Subcutaneous abdominal adipose tissue (tissue), 5 donors: Measurements from ENCODE around the gene ADAMTS2.

Experiments used
- H3K27ac ChIP-seq: one replicate; pipeline ENCODE4 v1.7.0; 2013; ENCODE audit warnings: low read depth, mild to moderate bottlenecking, inconsistent platforms, low read length, moderate library complexity
- H3K27me3 ChIP-seq, 5 donors: one replicate each; pipeline ENCODE4 v1.7.0; 2013; ENCODE audit warnings: low read length in 5 of 5, inconsistent platforms in 1 of 5; ENCODE audit not compliant: control insufficient read depth in 5 of 5, insufficient read depth in 4 of 5
- H3K36me3 ChIP-seq, 5 donors: one replicate each; pipeline ENCODE4 v1.7.0; 2013; ENCODE audit warnings: low read length in 5 of 5; ENCODE audit not compliant: control insufficient read depth in 5 of 5, insufficient read depth in 5 of 5
- H3K4me1 ChIP-seq, 5 donors: one replicate each; pipeline ENCODE4 v1.7.0; 2013; ENCODE audit warnings: low read length in 5 of 5, mild to moderate bottlenecking in 3 of 5, moderate library complexity in 1 of 5; ENCODE audit not compliant: control insufficient read depth in 5 of 5, insufficient read depth in 5 of 5
- H3K4me3 ChIP-seq, 5 donors: one replicate each; pipeline ENCODE4 v1.7.0; 2013; ENCODE audit warnings: low read length in 5 of 5, low read depth in 1 of 5
- H3K9ac ChIP-seq, 5 donors: one replicate each; pipeline ENCODE4 v1.7.0; 2013; ENCODE audit warnings: low read length in 5 of 5, mild to moderate bottlenecking in 4 of 5, moderate library complexity in 3 of 5
- H3K9me3 ChIP-seq, 5 donors: one replicate each; pipeline ENCODE4 v1.7.0; 2013; ENCODE audit warnings: low read length in 5 of 5; ENCODE audit not compliant: control insufficient read depth in 5 of 5
- donor health status: healthy.
- donor health status: healthy.
- donor health status: healthy.
- donor health status: healthy.
- donor health status: healthy.

Gene ADAMTS2

DNA sequence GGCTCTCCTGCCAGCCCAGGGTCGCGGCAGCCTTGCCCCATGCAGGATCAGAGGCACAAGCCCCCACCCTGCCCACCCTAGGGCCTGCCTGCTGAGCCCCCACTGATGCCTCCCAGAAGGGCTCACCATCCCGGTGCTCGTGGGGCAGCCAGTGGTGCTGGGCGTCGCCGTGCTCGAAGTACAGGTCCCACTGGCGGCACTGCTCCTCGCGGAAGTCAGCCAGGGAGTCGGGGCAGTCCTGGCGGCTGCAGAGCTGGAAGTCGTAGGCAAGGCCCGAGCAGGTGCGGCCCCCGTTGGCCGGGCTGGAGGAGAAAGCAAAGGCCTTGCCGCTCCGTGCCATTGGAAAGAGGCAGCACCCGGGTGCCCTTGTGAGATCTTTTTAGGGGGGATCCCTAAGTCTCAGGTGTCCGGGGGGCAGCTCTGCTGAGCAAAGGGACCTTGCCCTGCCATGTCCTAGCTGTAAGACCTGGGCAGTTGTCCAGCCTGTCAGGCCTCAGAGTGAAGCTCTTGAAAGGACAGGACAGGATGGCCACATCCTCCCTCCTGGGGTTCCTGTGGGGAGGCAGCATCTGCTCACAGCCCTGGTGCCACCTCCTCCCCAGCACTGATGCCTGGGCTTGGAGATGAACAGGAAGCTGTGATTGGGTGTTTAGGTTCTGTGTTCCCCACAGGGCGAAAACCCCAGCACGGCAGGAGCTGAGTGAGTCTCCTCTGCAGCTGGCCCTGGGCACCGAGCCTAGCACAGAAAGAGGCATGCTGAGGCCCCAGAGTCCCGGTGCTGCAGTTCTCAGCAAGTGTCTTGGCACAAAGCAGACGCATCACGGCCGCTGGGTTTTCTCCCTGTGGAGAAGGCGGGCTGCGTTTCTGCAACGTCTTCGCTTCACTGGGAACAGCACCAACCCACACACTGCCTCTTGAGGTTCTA is 207.4 kb downstream of the ADAMTS2 start:
- Histone ChIP-seq H3K27ac (no peak overlapping the region), H3K9ac (no peak overlapping the region), H3K4me3 (no peak overlapping the region), H3K4me1 (peaks cover 0 to 22% (median 15%) of the 10 kb centered on the region in 5 donors), H3K36me3 (peaks cover 0 to 21% (median 10%) of the 10 kb centered on the region in 5 donors), H3K9me3 (no peaks in the 10 kb centered on the region), H3K27me3 (no peaks in the 10 kb centered on the region)

DNA sequence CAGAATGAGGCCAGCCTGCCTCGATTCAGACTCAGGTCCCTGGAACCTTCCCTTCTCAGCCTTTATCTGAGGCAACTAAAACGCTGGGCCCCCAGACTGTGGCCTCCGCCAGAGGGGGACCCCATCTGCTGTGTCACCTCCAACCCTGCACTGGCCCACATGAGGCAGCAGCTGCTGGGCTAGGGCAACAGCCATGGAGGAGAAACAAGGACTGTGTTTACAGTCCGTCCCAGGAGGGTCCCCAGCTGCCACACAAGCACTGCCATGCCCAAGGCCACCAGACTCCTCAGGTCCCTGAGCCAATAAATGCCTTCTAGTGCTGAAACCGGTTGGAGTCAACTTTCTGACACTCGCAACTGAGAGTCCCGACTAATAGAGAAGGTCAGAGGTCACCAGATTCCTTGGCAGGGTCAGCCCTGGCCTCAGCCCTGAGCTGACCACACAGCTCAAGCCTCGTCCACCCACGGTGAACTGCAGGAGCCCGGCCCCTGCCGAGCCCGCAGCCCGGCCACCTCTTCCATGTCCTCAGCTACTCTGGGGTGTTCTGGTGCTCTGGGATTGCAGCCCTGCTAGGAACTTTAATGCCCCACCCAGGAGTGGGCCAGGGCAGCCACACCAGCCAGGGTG is 208.1 kb downstream of the ADAMTS2 start:
- Histone ChIP-seq H3K4me3 (no peak overlapping the region), H3K9ac (no peak overlapping the region), H3K27me3 (no peaks in the 10 kb centered on the region), H3K36me3 (peaks cover 0 to 28% (median 14%) of the 10 kb centered on the region in 5 donors), H3K4me1 (peaks cover 0 to 22% (median 15%) of the 10 kb centered on the region in 5 donors), H3K27ac (no peak overlapping the region), H3K9me3 (no peaks in the 10 kb centered on the region)

DNA sequence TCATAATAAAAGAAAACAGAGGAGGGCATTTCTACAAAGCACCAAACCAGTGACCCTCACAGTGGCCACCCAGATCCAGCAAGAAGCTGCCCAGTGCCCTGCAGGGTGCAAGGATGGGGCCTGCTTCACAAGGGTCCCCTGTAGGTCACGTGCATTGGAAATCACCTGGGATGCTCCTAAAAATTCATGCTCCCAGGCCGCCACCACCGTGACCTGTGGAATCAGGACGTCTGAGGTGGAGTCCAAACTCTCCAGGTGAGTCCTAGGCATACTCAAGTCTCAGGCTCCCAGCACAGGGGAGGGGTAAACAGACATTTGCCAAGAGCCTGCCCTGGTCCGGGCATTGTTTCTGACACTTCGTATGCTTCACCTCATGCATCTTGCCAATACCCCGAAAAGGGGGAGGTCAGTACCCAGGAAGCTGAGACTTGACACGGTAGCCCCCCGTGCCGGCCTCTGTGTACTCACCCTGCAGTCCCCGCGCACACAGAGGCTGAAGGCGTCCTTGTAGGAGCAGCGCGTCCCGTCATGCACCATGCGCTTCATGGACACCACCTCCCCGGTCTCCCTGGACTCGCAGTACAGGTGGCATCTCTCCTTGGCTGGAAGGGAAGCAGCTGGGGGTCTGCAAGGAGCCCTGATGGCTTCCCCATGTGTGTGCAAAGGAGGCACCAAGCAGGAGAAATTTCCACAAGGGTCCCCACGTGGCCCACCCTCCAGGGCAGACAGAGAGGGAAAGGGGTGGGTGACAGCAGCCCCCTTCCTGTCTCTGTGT is 209.6 kb downstream of the ADAMTS2 start:
- no peaks in the 10 kb centered on the region for H3K9me3 ChIP-seq
- H3K27me3 ChIP-seq = no peaks in the 10 kb centered on the region
- no peak overlapping the region for H3K27ac ChIP-seq
- peaks cover 0 to 22% (median 15%) of the 10 kb centered on the region in 5 donors for H3K4me1 ChIP-seq
- H3K4me3 ChIP-seq = no peak overlapping the region
- H3K9ac ChIP-seq = no peak overlapping the region
- H3K36me3 ChIP-seq = peaks cover 0 to 39% (median 24%) of the 10 kb centered on the region in 5 donors

DNA sequence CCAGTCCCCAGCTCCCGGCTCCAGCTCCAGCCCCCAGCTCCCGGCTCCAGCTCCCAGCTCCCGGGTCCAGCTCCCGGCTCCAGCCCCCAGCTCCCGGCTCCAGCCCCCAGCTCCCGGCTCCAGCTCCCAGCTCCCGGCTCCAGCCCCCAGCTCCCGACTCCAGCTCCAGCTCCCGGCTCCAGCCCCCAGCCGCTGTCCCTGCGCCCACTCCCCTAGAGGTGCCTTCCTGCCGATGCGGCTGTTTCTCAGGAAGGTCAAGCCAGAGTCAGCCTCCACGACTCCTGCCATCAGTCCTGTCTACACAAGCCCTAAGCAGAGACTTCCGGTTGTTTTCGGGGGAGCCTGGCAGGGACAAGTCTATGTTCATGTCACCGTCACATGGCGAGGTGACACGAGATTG is 210.3 kb downstream of the ADAMTS2 start:
- peaks cover 0 to 22% (median 15%) of the 10 kb centered on the region in 5 donors for H3K4me1 ChIP-seq
- no peaks in the 10 kb centered on the region for H3K9me3 ChIP-seq
- no peaks in the 10 kb centered on the region for H3K27me3 ChIP-seq
- H3K36me3 ChIP-seq = peaks cover 0 to 45% (median 30%) of the 10 kb centered on the region in 5 donors
- H3K9ac ChIP-seq = no peak overlapping the region
- no peak overlapping the region for H3K27ac ChIP-seq
- no peak overlapping the region for H3K4me3 ChIP-seq

DNA sequence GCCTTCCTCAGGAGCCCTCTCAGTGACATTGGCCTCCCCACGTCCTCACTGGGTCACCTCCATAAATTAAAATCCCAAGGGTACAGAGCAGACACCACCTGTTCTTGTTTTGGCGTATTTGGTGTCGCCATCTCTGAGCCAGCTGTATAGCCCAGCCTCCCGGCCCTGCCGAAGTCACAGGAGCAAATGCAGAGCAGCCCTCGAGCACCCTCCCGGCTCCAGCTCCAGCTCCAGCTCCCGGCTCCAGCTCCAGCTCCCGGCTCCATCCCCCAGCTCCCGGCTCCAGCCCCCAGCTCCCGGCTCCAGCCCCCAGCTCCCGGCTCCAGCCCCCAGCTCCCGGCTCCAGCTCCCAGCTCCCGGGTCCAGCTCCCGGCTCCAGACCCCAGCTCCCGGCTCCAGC is 210.8 kb downstream of the ADAMTS2 start:
- Histone ChIP-seq H3K27ac (no peak overlapping the region), H3K9me3 (no peaks in the 10 kb centered on the region), H3K36me3 (peaks cover 0 to 48% (median 35%) of the 10 kb centered on the region in 5 donors), H3K27me3 (no peaks in the 10 kb centered on the region), H3K4me3 (no peak overlapping the region), H3K9ac (no peak overlapping the region), H3K4me1 (peaks cover 0 to 22% (median 15%) of the 10 kb centered on the region in 5 donors)

DNA sequence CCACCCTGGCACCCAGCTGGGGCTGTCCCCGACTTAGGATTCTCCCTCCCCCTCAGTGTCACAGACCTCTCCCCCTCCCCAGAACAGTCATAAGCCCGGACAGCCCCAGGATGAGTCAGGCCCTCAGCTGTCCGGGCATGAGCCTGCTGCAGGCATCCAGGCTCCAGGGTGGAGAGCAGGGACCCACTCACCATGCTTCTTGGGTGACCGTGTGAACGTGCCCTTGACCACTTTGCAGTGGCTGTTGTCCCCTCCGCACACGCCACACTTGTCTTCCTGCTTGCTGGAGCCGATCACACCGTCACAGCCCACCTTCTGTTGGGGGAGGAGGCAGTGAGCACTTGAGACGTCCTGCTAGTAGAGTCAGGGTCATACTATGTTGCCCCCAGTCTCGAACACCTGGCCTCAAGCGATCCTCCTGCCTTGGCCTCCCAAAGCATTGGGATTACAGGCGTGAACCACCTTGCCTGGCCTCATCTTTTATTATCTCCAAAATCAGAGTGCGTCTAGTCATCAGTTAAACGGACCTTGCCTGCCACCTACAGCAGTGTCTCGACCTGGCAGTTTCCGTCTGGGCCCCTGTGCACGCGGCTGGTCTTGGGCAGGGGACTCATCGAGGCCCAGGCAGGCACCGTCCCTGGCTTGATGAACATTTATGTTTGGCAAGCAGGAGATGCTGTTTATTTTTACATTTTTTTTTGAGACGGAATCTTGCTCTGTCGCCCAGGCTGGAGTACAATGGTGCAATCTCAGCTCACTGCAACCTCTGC is 212.5 kb downstream of the ADAMTS2 start:
- Histone ChIP-seq H3K4me3 (no peak overlapping the region), H3K4me1 (peaks cover 0 to 10% (median 6%) of the 10 kb centered on the region in 5 donors), H3K27ac (no peak overlapping the region), H3K9me3 (no peaks in the 10 kb centered on the region), H3K36me3 (peaks cover 0 to 59% (median 49%) of the 10 kb centered on the region in 5 donors), H3K27me3 (no peaks in the 10 kb centered on the region), H3K9ac (no peak overlapping the region)

DNA sequence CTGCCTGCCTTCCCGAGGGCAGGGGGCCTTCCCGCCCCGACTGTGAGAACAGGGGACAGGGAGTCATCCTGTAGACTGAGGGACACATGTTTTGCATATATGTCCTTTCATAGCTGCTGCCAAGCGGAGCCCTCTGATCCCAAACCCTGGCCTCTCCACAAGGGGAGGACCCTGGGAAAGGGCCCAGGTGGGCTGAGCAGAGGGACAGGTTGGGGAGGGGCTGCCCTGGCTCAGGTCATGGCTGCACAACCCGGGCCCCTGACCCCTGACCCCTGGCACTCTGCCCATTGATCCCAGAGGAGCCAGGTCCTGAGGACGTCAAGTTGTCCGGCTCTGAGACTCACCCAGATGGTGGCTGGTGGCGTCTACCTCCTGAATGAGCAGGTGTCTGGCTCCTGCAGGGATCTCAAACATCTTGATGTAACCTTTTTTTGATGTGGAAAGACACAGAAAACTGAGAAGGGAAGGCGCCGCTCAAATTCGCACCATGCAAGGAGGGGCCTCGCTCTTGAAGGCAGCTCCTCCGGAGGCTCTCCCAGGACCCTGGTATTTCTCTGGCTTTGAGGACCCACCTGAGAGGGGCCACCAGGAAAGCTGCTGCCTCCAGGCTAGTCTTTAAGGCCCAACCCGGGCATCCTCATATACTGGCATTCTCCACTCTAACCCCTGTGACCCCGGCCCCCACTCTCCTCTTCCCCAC is 213.2 kb downstream of the ADAMTS2 start:
- H3K4me1 ChIP-seq = peaks cover 0 to 2% (median 2%) of the 10 kb centered on the region in 5 donors
- H3K9me3 ChIP-seq = no peaks in the 10 kb centered on the region
- no peaks in the 10 kb centered on the region for H3K27me3 ChIP-seq
- peaks cover 0 to 67% (median 54%) of the 10 kb centered on the region in 5 donors for H3K36me3 ChIP-seq
- H3K9ac ChIP-seq = no peak overlapping the region
- H3K4me3 ChIP-seq = no peak overlapping the region
- no peak overlapping the region for H3K27ac ChIP-seq

DNA sequence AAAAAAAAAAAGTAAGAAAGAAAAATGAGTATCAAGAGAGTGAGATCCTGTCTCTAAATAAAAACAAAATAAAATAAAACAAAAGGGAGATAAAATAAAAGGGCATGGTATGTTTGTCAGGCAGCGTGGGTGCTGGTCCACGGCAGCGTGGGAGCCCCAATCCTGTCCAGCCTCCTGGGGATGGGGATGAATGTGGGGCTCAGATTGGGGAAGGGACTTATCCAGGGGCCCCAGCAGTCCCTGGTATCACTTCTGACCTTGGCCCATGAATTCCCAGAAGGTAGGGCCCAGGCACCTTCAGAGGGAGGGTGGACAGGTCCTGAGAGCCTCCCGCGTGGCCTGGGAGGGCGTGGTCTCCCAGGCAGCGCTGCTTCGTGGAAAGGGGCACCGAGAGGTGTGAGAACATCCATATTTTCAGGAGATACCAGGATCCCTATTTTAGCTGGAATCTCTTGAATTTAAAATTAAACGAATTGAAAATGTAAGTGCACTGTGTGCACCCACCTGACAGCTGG is 213.9 kb downstream of the ADAMTS2 start:
- H3K9ac ChIP-seq = no peak overlapping the region
- no peaks in the 10 kb centered on the region for H3K27me3 ChIP-seq
- H3K4me3 ChIP-seq = no peak overlapping the region
- H3K27ac ChIP-seq = no peak overlapping the region
- H3K9me3 ChIP-seq = no peaks in the 10 kb centered on the region
- H3K36me3 ChIP-seq = peaks cover 0 to 73% (median 56%) of the 10 kb centered on the region in 5 donors
- H3K4me1 ChIP-seq = no peaks in the 10 kb centered on the region
